Measurements from ENCODE around the gene TLR5.

DNA sequence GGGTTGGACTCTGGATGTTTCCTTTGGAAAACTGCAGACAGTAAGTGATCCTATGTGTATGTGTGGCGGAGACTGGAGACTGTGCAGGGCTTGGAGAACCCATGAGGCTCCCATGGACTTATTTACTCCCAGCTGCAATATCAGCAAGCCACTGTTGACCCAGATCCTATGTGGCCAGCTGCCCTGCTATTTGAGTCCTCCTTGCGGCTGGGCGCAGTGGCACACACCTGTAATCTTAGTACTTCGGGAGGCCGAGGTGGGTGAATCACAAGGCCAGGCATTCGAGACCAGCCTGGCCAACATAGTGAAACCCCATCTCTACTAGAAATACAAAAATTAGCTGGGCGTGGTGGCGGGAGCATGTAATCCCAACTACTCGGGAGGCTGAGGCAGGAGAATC, 83.5 kb downstream of the TLR5 start:
- no peak for TF ChIP-seq CTCF (IDR thresholded peaks at IDR 0.05)
- no peak for TF ChIP-seq POLR2A (IDR thresholded peaks at IDR 0.05)

All from heart left ventricle (tissue), 13 donors.